WTC11 (cell line): ENCODE results near the gene CABP2. TPM values are rescaled to one million over a fixed set of nuclear protein-coding genes. Genes with fewer than 3 reads are reported as not detected.

ENCODE experiments used
- ATAC-seq: fragments of 200-7000 bp; cut with Tn5 transposase; 2 replicates; pipeline ENCODE4 v1.10.0; 2021; ENCODE audit warnings: mild to moderate bottlenecking, moderate library complexity
- CTCF ChIA-PET: fragments of 300-600 bp; sonication (Branson Sonifier 250); formaldehyde crosslinking; loops from one replicate; lab custom pipeline; 2021; ENCODE audit warnings: antibody characterized with exemption; lab: Charles Lee
- POLR2A ChIA-PET: fragments of 350-600 bp; sonication (Branson Sonifier 250); formaldehyde crosslinking; loops from one replicate; lab custom pipeline; 2021; ENCODE audit warnings: antibody characterized with exemption; lab: Charles Lee
- DNase-seq: peaks from one replicate; pipeline ENCODE4 v3.0.0; 2021; ENCODE audit warnings: low spot score
- H3K27ac Mint-ChIP-seq: 2 replicates; pipeline ENCODE4 v1.8.0; 2021; ENCODE audit warnings: mixed read lengths
- H3K27me3 Mint-ChIP-seq: 2 replicates; pipeline ENCODE4 v1.8.0; 2021; ENCODE audit warnings: low read depth, mild to moderate bottlenecking, moderate library complexity, mixed read lengths
- H3K36me3 Mint-ChIP-seq: 2 replicates; pipeline ENCODE4 v1.8.0; 2021; ENCODE audit warnings: mixed read lengths
- H3K4me1 Mint-ChIP-seq: 2 replicates; pipeline ENCODE4 v1.8.0; 2022; ENCODE audit warnings: mixed read lengths
- H3K4me3 Mint-ChIP-seq: 2 replicates; pipeline ENCODE4 v1.8.0; 2021; ENCODE audit warnings: mild to moderate bottlenecking, moderate library complexity, mixed read lengths
- H3K9me3 Mint-ChIP-seq: 2 replicates; pipeline ENCODE4 v1.8.0; 2021; ENCODE audit warnings: mixed read lengths
- ATF2 ChIP-seq: sonication (generic); formaldehyde crosslinking; IDR thresholded peaks from 2 replicates; pipeline ENCODE4 v1.8.1; 2022; ENCODE audit warnings: low read depth, missing genetic modification reagents, borderline replicate concordance
- ATF3 ChIP-seq: sonication (generic); formaldehyde crosslinking; conservative IDR thresholded peaks from 2 replicates; pipeline ENCODE4 v1.8.1; 2022; ENCODE audit warnings: mild to moderate bottlenecking, missing genetic modification reagents
- CREM ChIP-seq: sonication (generic); formaldehyde crosslinking; IDR thresholded peaks from 2 replicates; pipeline ENCODE4 v1.8.1; 2022; ENCODE audit warnings: mild to moderate bottlenecking, missing genetic modification reagents, moderate library complexity
- JUN ChIP-seq: sonication (generic); formaldehyde crosslinking; IDR thresholded peaks from 2 replicates; pipeline ENCODE4 v1.8.0; 2023; ENCODE audit warnings: mild to moderate bottlenecking, missing genetic modification reagents
- MXD4 ChIP-seq: fragments of 250-450 bp; sonication (Bioruptor Pico); IDR thresholded peaks from 2 replicates; pipeline ENCODE4 v1.8.0; 2021; ENCODE audit warnings: mild to moderate bottlenecking, moderate library complexity, borderline replicate concordance
- NFATC4 ChIP-seq: fragments of 250-450 bp; sonication (Bioruptor Pico); IDR thresholded peaks from 2 replicates; pipeline ENCODE4 v1.9.0; 2021; ENCODE audit warnings: mild to moderate bottlenecking
- NR1H2 ChIP-seq: sonication (generic); formaldehyde crosslinking; IDR thresholded peaks from 2 replicates; pipeline ENCODE4 v1.9.0; 2021; ENCODE audit warnings: mild to moderate bottlenecking, moderate library complexity, missing genetic modification reagents
- RELA ChIP-seq: sonication (generic); formaldehyde crosslinking; IDR thresholded peaks from 2 replicates; pipeline ENCODE4 v1.8.1; 2022; ENCODE audit warnings: missing genetic modification reagents, mild to moderate bottlenecking, borderline replicate concordance
- SOX15 ChIP-seq: fragments of 250-450 bp; sonication (Bioruptor Pico); IDR thresholded peaks from 2 replicates; pipeline ENCODE4 v1.9.0; 2021; ENCODE audit warnings: mild to moderate bottlenecking
- SP1 ChIP-seq: sonication (generic); formaldehyde crosslinking; conservative IDR thresholded peaks from 2 replicates; pipeline ENCODE4 v1.8.1; 2022; ENCODE audit warnings: missing genetic modification reagents
- TCF7 ChIP-seq: sonication (generic); formaldehyde crosslinking; IDR thresholded peaks from 2 replicates; pipeline ENCODE4 v1.8.0; 2022; ENCODE audit warnings: mild to moderate bottlenecking, low read depth, missing genetic modification reagents, moderate library complexity
- USF2 ChIP-seq: sonication (generic); formaldehyde crosslinking; IDR thresholded peaks from 2 replicates; pipeline ENCODE4 v1.8.1; 2023; ENCODE audit warnings: mild to moderate bottlenecking, missing genetic modification reagents, moderate library complexity
- ZNF219 ChIP-seq: sonication (generic); formaldehyde crosslinking; IDR thresholded peaks from 2 replicates; pipeline ENCODE4 v1.8.0; 2023; ENCODE audit warnings: missing genetic modification reagents, mild to moderate bottlenecking, borderline replicate concordance
- ZNF317 ChIP-seq: sonication (generic); formaldehyde crosslinking; IDR thresholded peaks from 2 replicates; pipeline ENCODE4 v1.8.1; 2023; ENCODE audit warnings: low read depth, mild to moderate bottlenecking, moderate library complexity, missing genetic modification reagents, borderline replicate concordance
- ZNF671 ChIP-seq: fragments of 250-450 bp; sonication (Bioruptor Pico); IDR thresholded peaks from 2 replicates; pipeline ENCODE4 v1.8.0; 2021; ENCODE audit warnings: mild to moderate bottlenecking
- total RNA-seq: library from RNA; stranded (reverse); gene quantifications from 3 replicates; pipeline ENCODE4 v1.2.3, GENCODE V29; 2021
- TF ChIP-seq, protein P1 (sequence below): fragments of 250-450 bp; sonication (Bioruptor Pico); IDR thresholded peaks from 2 replicates; pipeline ENCODE4 v1.9.0; 2021; ENCODE audit warnings: moderate library complexity, mild to moderate bottlenecking, inconsistent platforms, borderline replicate concordance
- TF ChIP-seq, protein P2 (sequence below): sonication (generic); formaldehyde crosslinking; IDR thresholded peaks from 2 replicates; pipeline ENCODE4 v1.8.1; 2023; ENCODE audit warnings: mild to moderate bottlenecking, missing genetic modification reagents, moderate library complexity
- TF ChIP-seq, protein P3 (sequence below): sonication (generic); formaldehyde crosslinking; IDR thresholded peaks from 2 replicates; pipeline ENCODE4 v1.8.1; 2022; ENCODE audit warnings: mild to moderate bottlenecking, moderate library complexity, missing genetic modification reagents
- TF ChIP-seq, protein P4 (sequence below): fragments of 250-450 bp; sonication (Bioruptor Pico); conservative IDR thresholded peaks from 2 replicates; pipeline ENCODE4 v1.9.0; 2021; ENCODE audit warnings: mild to moderate bottlenecking

The CABP2 gene
- total RNA-seq, 1 experiment from 2014 or later, result not detected

DNA sequence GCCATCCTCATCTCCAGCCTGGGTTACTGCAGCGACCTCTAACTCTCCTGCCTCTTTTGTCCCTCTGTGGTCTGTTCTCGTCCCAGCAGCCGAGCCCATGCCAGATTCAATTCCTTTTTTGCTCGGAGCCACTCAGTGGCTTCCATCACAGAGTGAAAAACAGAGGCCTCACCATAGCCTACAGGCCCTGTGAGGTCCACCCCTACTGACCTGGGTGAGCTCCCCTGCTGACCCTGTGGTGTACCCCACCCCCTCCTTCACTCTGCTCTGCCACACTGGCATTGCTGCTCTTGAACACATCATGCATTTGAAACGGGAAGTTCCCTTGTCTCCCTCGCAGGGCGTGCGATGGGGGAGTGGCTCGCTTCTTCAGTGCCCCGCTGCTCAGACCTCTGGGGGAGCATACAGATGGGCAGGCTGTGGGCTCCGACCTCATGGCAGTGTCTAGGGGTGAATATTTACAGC lies 38.4 kb downstream of the CABP2 start:
- POLR2A ChIA-PET, result interaction anchor here (0.7 kb wide), 1 partner anchor 47 kb away, joined by 3 read pairs; the partner anchor contains the start of gene PTPRCAP
- DNase-seq (no peak), ATAC-seq (no peak)
- Mint-ChIP-seq H3K4me1 (peaks cover 19% of the 10 kb centered on the region), H3K36me3 (peaks cover 10% of the 10 kb centered on the region; the same call in 1 of the 2 replicates), H3K4me3 (no peak overlapping the region; the same call in 1 of the 2 replicates), H3K27ac (no peak overlapping the region), H3K9me3 (no peaks in the 10 kb centered on the region), H3K27me3 (peaks cover 36% of the 10 kb centered on the region)
- CTCF ChIA-PET, result no interaction called here
- TF ChIP-seq CREM (CRISPR knock-in tag), result no peak
- TF ChIP-seq ZNF671 (CRISPR knock-in tag), result no peak
- TF ChIP-seq, protein P1, sequence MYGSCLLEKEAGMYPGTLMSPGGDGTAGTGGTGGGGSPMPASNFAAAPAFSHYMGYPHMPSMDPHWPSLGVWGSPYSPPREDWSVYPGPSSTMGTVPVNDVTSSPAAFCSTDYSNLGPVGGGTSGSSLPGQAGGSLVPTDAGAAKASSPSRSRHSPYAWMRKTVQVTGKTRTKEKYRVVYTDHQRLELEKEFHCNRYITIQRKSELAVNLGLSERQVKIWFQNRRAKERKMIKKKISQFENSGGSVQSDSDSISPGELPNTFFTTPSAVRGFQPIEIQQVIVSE, result no peak
- no peak for TF ChIP-seq NFATC4 (CRISPR knock-in tag)
- TF ChIP-seq TCF7 (CRISPR knock-in tag), result no peak
- TF ChIP-seq, protein P2, sequence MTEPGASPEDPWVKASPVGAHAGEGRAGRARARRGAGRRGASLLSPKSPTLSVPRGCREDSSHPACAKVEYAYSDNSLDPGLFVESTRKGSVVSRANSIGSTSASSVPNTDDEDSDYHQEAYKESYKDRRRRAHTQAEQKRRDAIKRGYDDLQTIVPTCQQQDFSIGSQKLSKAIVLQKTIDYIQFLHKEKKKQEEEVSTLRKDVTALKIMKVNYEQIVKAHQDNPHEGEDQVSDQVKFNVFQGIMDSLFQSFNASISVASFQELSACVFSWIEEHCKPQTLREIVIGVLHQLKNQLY (CRISPR knock-in tag), result no peak
- TF ChIP-seq, protein P3, sequence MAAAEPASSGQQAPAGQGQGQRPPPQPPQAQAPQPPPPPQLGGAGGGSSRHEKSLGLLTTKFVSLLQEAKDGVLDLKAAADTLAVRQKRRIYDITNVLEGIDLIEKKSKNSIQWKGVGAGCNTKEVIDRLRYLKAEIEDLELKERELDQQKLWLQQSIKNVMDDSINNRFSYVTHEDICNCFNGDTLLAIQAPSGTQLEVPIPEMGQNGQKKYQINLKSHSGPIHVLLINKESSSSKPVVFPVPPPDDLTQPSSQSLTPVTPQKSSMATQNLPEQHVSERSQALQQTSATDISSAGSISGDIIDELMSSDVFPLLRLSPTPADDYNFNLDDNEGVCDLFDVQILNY, result no peak
- no peak for TF ChIP-seq SP1 (CRISPR knock-in tag)
- TF ChIP-seq NR1H2, result no peak
- no peak for TF ChIP-seq USF2
- no peak for TF ChIP-seq ATF2 (CRISPR knock-in tag)
- no peak for TF ChIP-seq JUN (CRISPR knock-in tag)
- TF ChIP-seq, protein P4, sequence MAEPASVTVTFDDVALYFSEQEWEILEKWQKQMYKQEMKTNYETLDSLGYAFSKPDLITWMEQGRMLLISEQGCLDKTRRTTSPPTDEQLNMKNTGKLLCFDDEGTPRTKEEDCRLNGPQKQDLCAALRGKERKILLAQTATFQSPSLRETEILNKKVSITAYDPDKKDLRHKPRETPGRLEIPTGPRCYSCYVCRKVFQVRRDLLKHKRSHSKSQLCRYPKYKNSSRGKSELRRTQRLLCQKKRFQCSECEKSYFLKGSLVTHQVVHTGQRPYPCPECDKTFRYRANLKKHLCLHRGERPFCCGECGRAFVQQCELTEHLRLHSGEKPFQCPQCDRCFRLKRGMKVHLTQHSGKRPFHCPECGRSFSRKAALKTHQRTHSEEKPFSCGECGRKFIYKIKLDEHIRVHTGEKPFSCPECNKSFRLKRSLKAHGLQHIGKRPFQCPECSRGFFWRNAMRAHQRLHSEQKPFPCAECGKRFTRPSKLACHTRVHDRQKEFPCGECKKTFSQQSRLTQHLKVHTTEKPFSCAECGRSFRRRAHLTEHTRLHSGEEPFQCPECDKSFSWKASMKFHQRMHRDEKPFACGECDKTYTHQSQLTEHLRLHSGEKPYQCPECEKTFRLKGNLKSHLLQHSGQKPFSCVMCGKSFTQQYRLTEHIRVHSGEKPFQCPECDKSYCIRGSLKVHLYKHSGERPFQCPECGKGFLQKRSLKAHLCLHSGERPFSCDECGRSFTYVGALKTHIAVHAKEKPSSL (CRISPR knock-in tag), result no peak
- TF ChIP-seq SOX15 (CRISPR knock-in tag), result no peak
- no peak for TF ChIP-seq ZNF219 (CRISPR knock-in tag)
- TF ChIP-seq ATF3 (CRISPR knock-in tag), result no peak
- TF ChIP-seq MXD4 (CRISPR knock-in tag), result no peak
- TF ChIP-seq RELA (CRISPR knock-in tag), result no peak
- no peak for TF ChIP-seq ZNF317 (CRISPR knock-in tag)
